Endodermal cell (in vitro differentiated cells): Measurements from ENCODE around the gene CARMIL3. TPM values are rescaled to one million over a fixed set of nuclear protein-coding genes. Genes with fewer than 3 reads are reported as not detected.

ENCODE experiments used
- DNase-seq: peaks from one replicate; pipeline ENCODE4 v3.0.0-alpha.2; 2017
- H3K27ac ChIP-seq: 2 replicates; pipeline ENCODE4 v1.5.1; 2013; ENCODE audit warnings: mild to moderate bottlenecking, low read depth, low read length, moderate library complexity
- H3K27me3 ChIP-seq: 2 replicates; pipeline ENCODE4 v1.6.1; 2013; ENCODE audit warnings: mild to moderate bottlenecking, low read length, moderate library complexity; ENCODE audit not compliant: insufficient read depth, control insufficient read depth, poor library complexity, severe bottlenecking
- H3K36me3 ChIP-seq: 2 replicates; pipeline ENCODE4 v1.7.0; 2013; ENCODE audit warnings: mild to moderate bottlenecking, low read length, moderate library complexity; ENCODE audit not compliant: control insufficient read depth, insufficient read depth
- H3K4me1 ChIP-seq: one replicate; pipeline ENCODE4 v1.7.0; 2013; ENCODE audit warnings: low read length; ENCODE audit not compliant: control insufficient read depth, insufficient read depth
- H3K4me3 ChIP-seq: 2 replicates; pipeline ENCODE4 v1.5.1; 2013; ENCODE audit warnings: mild to moderate bottlenecking, low read length, moderate library complexity
- H3K9ac ChIP-seq: 2 replicates; pipeline ENCODE4 v1.6.1; 2013; ENCODE audit warnings: mild to moderate bottlenecking, low read length, moderate library complexity; ENCODE audit not compliant: poor library complexity, severe bottlenecking; ENCODE audit errors: extremely low read depth
- H3K9me3 ChIP-seq: 2 replicates; pipeline ENCODE4 v1.6.1; 2013; ENCODE audit warnings: mild to moderate bottlenecking, low read length, moderate library complexity; ENCODE audit not compliant: control insufficient read depth
- H3K27ac Mint-ChIP-seq: 2 replicates; pipeline ENCODE4 v1.8.0; 2020; ENCODE audit warnings: mixed read lengths
- H3K27me3 Mint-ChIP-seq: 2 replicates; pipeline ENCODE4 v1.8.0; 2021; ENCODE audit warnings: mild to moderate bottlenecking, mixed read lengths; ENCODE audit not compliant: insufficient read depth
- H3K36me3 Mint-ChIP-seq: 2 replicates; pipeline ENCODE4 v1.8.0; 2020; ENCODE audit warnings: low read depth, mixed read lengths
- H3K4me1 Mint-ChIP-seq: 2 replicates; pipeline ENCODE4 v1.8.0; 2020; ENCODE audit warnings: mixed read lengths
- H3K4me3 Mint-ChIP-seq: 2 replicates; pipeline ENCODE4 v1.8.0; 2020; ENCODE audit warnings: mild to moderate bottlenecking, moderate library complexity, mixed read lengths
- H3K9me3 Mint-ChIP-seq: 2 replicates; pipeline ENCODE4 v1.8.0; 2020; ENCODE audit warnings: mild to moderate bottlenecking, mixed read lengths
- WGBS, 2 experiments: methylation state at CpG; one replicate each; pipeline versions ENCODE4 v1.1.5 to v1.1.7; 2013; ENCODE audit warnings: missing lambda C conversion rate in 2 of 2, mixed read lengths in 1 of 2; ENCODE audit not compliant: insufficient coverage in 1 of 2, insufficient read length in 1 of 2; 5-methylcytosine and 5-hydroxymethylcytosine counted together
- total RNA-seq, 2 donors: library from RNA; stranded (reverse); fragmentation: NEBNext Ultra II Directional in 1 of 2; extraction: Animal tissue kit (Norgen Biotek cat#: 25700) in 1 of 2; gene quantifications; 2 replicates in 1 of 2; 3 replicates in 1 of 2; pipeline ENCODE4 v1.2.1, GENCODE V29; 2021
- TF ChIP-seq, protein P1 (sequence below): fragments of 200-600 bp; sonication (generic); conservative IDR thresholded peaks from 2 replicates; pipeline ENCODE4 v1.5.0; 2021; ENCODE audit warnings: antibody characterized with exemption, mild to moderate bottlenecking

The CARMIL3 gene
- total RNA-seq, 2 donors from 2014 or later, result 2.1 to 4.4 TPM

DNA sequence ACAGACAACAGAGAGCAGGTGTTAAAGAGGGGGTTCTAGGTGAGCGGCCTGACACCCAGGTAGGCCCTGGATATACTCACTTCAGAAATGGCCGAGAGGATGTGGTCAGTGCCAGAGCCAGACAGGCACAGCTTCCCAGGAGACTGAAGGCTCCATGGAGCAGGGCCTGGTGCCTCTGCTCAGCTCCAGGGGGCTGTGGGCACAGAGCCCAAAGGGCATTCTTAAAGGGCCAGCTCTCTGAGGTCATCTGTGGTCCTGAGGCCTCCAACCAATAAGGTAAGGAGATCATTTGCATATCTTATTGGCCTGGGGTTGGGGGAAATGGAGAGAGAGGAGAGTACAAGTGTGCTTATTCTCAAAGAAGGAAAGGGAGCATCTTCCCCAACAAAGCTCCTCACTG, 32.6 kb downstream of the CARMIL3 start:
- no peak for DNase-seq
- Histone ChIP-seq H3K27me3 (peaks cover 44% of the 10 kb centered on the region), H3K4me1 (peaks cover 23% of the 10 kb centered on the region), H3K4me3 (no peak overlapping the region), H3K36me3 (no peaks in the 10 kb centered on the region), H3K9ac (no peak overlapping the region), H3K27ac (no peak overlapping the region), H3K9me3 (no peaks in the 10 kb centered on the region)
- H3K4me3 Mint-ChIP-seq, result no peak overlapping the region
- TF ChIP-seq, protein P1, sequence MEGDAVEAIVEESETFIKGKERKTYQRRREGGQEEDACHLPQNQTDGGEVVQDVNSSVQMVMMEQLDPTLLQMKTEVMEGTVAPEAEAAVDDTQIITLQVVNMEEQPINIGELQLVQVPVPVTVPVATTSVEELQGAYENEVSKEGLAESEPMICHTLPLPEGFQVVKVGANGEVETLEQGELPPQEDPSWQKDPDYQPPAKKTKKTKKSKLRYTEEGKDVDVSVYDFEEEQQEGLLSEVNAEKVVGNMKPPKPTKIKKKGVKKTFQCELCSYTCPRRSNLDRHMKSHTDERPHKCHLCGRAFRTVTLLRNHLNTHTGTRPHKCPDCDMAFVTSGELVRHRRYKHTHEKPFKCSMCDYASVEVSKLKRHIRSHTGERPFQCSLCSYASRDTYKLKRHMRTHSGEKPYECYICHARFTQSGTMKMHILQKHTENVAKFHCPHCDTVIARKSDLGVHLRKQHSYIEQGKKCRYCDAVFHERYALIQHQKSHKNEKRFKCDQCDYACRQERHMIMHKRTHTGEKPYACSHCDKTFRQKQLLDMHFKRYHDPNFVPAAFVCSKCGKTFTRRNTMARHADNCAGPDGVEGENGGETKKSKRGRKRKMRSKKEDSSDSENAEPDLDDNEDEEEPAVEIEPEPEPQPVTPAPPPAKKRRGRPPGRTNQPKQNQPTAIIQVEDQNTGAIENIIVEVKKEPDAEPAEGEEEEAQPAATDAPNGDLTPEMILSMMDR, result no peak
- H3K27me3 Mint-ChIP-seq, result peaks cover 41% of the 10 kb centered on the region
- no peaks in the 10 kb centered on the region for H3K36me3 Mint-ChIP-seq
- no peaks in the 10 kb centered on the region for H3K9me3 Mint-ChIP-seq
- H3K4me1 Mint-ChIP-seq, result peaks cover 35% of the 10 kb centered on the region
- WGBS, 2 experiments, result 93 to 100% methylated on average over 1 to 2 of the region's 2 CpGs
- no peak overlapping the region for H3K27ac Mint-ChIP-seq

DNA sequence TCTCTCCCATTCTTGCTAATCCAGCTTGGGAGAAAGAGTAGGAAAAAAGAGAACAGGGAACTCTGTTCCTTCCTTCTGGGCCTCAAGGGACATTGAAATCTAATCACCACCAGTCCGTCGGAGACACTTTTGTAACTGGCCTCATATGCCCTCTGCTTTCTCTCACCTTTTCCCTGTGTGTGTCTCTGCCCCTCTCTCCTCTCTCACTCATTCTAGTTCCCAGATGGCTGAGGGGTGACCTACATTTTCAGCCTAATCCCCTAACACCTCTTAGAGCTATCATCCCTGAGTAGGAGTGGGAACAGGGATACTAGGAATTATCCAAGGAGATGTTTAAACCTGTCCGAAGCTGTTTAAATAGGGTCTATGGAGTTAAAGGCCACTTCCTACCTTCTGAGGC, 33.4 kb downstream of the CARMIL3 start:
- no peaks in the 10 kb centered on the region for H3K9me3 ChIP-seq
- no peak overlapping the region for H3K27ac ChIP-seq
- TF ChIP-seq, protein P1, result no peak
- no peaks in the 10 kb centered on the region for H3K36me3 ChIP-seq
- WGBS, 2 experiments, result 92 to 94% methylated on average over 3 of the region's 3 CpGs
- Mint-ChIP-seq H3K27ac (no peak overlapping the region), H3K4me3 (no peak overlapping the region), H3K9me3 (no peaks in the 10 kb centered on the region), H3K27me3 (peaks cover 34% of the 10 kb centered on the region), H3K4me1 (peaks cover 37% of the 10 kb centered on the region), H3K36me3 (no peaks in the 10 kb centered on the region)
- DNase-seq, result no peak
- H3K4me1 ChIP-seq, result peaks cover 23% of the 10 kb centered on the region
- no peak overlapping the region for H3K4me3 ChIP-seq
- peaks cover 37% of the 10 kb centered on the region for H3K27me3 ChIP-seq
- no peak overlapping the region for H3K9ac ChIP-seq

DNA sequence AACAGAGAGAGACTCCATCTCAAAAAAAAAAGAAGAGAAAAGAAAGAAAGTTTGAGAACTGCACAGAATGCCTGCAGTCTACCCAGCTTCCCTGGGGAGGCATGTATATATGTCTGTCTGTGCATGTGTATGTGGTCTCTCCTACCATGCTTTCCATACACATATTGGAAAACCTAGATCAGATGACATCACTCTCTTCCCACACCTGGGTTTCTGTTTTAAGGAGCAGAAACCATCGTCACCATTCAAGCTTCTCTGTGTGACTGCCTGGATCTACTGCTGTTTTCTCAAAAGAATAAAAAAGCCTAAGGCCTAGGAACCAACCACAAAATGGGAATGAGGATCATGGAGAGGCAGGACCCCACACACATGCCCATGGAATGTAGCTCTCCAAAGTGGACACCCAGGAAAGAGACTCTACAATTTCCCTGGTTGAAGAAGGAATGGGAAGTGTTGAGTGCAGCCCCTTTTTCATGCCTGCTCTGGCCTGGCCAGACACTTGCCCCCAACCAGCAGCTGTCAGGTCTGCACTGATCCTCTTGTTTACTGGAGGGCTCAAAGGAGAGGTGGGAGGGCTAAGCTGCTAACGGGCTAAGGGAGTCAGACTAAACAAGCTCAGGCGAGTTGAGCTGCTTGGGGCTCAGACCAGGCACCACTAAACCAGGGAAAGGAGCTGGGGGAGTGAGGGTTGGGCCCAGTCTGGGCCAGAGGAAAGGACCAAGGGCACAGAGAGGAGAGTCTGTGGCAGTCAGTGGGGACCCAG, 34.6 kb downstream of the CARMIL3 start:
- H3K27me3 ChIP-seq, result peaks cover 30% of the 10 kb centered on the region
- Mint-ChIP-seq H3K9me3 (no peaks in the 10 kb centered on the region), H3K27me3 (peaks cover 27% of the 10 kb centered on the region), H3K36me3 (no peaks in the 10 kb centered on the region), H3K4me3 (no peak overlapping the region), H3K4me1 (peaks cover 38% of the 10 kb centered on the region), H3K27ac (peak overlapping the region; percentile 13)
- TF ChIP-seq, protein P1, result no peak
- DNase-seq, result no peak
- peak overlapping the region; percentile 30 for H3K4me3 ChIP-seq
- H3K27ac ChIP-seq, result no peak overlapping the region
- H3K9ac ChIP-seq, result no peak overlapping the region
- peaks cover 19% of the 10 kb centered on the region for H3K4me1 ChIP-seq
- WGBS, 2 experiments, result 42 to 50% methylated on average over 3 of the region's 3 CpGs
- no peaks in the 10 kb centered on the region for H3K9me3 ChIP-seq
- H3K36me3 ChIP-seq, result no peaks in the 10 kb centered on the region
